CD14-positive monocyte (primary cell): ENCODE data around the gene WFS1. TPM values are rescaled to one million over a fixed set of nuclear protein-coding genes. Genes with fewer than 3 reads are reported as not detected.

ENCODE experiments used
- DNase-seq, 3 donors: peaks; one replicate each; pipeline ENCODE4 v3.0.0-alpha.2; 2011 to 2022
- H2AFZ ChIP-seq: 2 replicates; pipeline ENCODE4 v1.6.0; 2012; ENCODE audit warnings: mild to moderate bottlenecking, low read depth, low read length, inconsistent platforms; ENCODE audit not compliant: insufficient read depth, poor library complexity, severe bottlenecking
- H3K27ac ChIP-seq, 2 donors: 1 replicate in 1 of 2; 2 replicates in 1 of 2; pipeline ENCODE4 v1.5.1; 2012 to 2013; ENCODE audit warnings: low read length in 2 of 2, control low read depth in 1 of 2, inconsistent platforms in 1 of 2, low read depth in 1 of 2, mild to moderate bottlenecking in 1 of 2
- H3K27me3 ChIP-seq, 2 donors: one replicate each; pipeline versions ENCODE4 v1.6.0 to v1.6.1; 2011 to 2013; ENCODE audit warnings: low read length in 2 of 2; ENCODE audit not compliant: control insufficient read depth in 2 of 2, insufficient read depth in 2 of 2
- H3K36me3 ChIP-seq, 2 donors: replicated peaks in 1 of 2; 1 replicate in 1 of 2; 2 replicates in 1 of 2; pipeline versions ENCODE4 v1.5.1 to v1.6.1; 2012 to 2013; ENCODE audit warnings: low read length in 2 of 2, control low read depth in 1 of 2, inconsistent platforms in 1 of 2, mild to moderate bottlenecking in 1 of 2; ENCODE audit not compliant: insufficient read depth in 2 of 2, control insufficient read depth in 1 of 2
- H3K4me1 ChIP-seq, 2 donors: 1 replicate in 1 of 2; 2 replicates in 1 of 2; pipeline versions ENCODE4 v1.5.1 to v1.6.1; 2012 to 2013; ENCODE audit warnings: low read length in 2 of 2, control low read depth in 1 of 2, inconsistent platforms in 1 of 2, mild to moderate bottlenecking in 1 of 2, moderate library complexity in 1 of 2; ENCODE audit not compliant: insufficient read depth in 2 of 2, control insufficient read depth in 1 of 2
- H3K4me2 ChIP-seq: replicated peaks from 2 replicates; pipeline ENCODE3; 2012; ENCODE audit warnings: low read length, moderate library complexity, mild to moderate bottlenecking; ENCODE audit not compliant: poor library complexity, severe bottlenecking; ENCODE audit errors: extremely low read depth
- H3K4me3 ChIP-seq, 3 experiments: fragments of 200-600 bp in 1 of 3; sonication (generic) in 1 of 3; replicated peaks in 1 of 3; 1 replicate in 2 of 3; 2 replicates in 1 of 3; pipeline ENCODE4 v1.5.1; 2011 to 2013; ENCODE audit warnings: low read length in 3 of 3, mild to moderate bottlenecking in 3 of 3, control low read depth in 2 of 3, low read depth in 2 of 3, inconsistent platforms in 1 of 3, moderate library complexity in 1 of 3
- H3K79me2 ChIP-seq: 2 replicates; pipeline ENCODE4 v1.6.0; 2012; ENCODE audit warnings: mild to moderate bottlenecking, control low read depth, inconsistent platforms, low read length, moderate library complexity; ENCODE audit not compliant: insufficient read depth
- H3K9ac ChIP-seq: 2 replicates; pipeline ENCODE4 v1.6.0; 2017; ENCODE audit warnings: low read length, mild to moderate bottlenecking; ENCODE audit not compliant: insufficient read depth, poor library complexity, severe bottlenecking
- H3K9me3 ChIP-seq, 2 donors: replicated peaks in 1 of 2; 1 replicate in 1 of 2; 2 replicates in 1 of 2; pipeline versions ENCODE4 v1.5.1 to v1.6.1; 2012 to 2013; ENCODE audit warnings: low read length in 2 of 2, control low read depth in 1 of 2; ENCODE audit not compliant: control insufficient read depth in 1 of 2, insufficient read depth in 1 of 2
- H4K20me1 ChIP-seq: 2 replicates; pipeline ENCODE4 v1.6.0; 2012; ENCODE audit warnings: mild to moderate bottlenecking, low read length, control low read depth, moderate library complexity; ENCODE audit not compliant: insufficient read depth
- H3K27ac Mint-ChIP-seq, 7 donors: one replicate each; pipeline ENCODE4 v1.8.0; 2020; ENCODE audit warnings: mild to moderate bottlenecking in 7 of 7, mixed read lengths in 7 of 7, moderate library complexity in 6 of 7, inconsistent platforms in 2 of 7
- H3K27me3 Mint-ChIP-seq, 3 donors: one replicate each; pipeline ENCODE4 v1.8.0; 2021 to 2022; ENCODE audit warnings: low read depth in 3 of 3, mild to moderate bottlenecking in 3 of 3, mixed read lengths in 3 of 3, moderate library complexity in 3 of 3, inconsistent platforms in 1 of 3
- H3K36me3 Mint-ChIP-seq, 2 donors: one replicate each; pipeline ENCODE4 v1.8.0; 2020; ENCODE audit warnings: mixed read lengths in 2 of 2, inconsistent platforms in 1 of 2, mild to moderate bottlenecking in 1 of 2
- H3K4me1 Mint-ChIP-seq: one replicate; pipeline ENCODE4 v1.8.0; 2020; ENCODE audit warnings: mild to moderate bottlenecking, mixed read lengths
- H3K4me3 Mint-ChIP-seq, 2 donors: one replicate each; pipeline ENCODE4 v1.8.0; 2020; ENCODE audit warnings: mild to moderate bottlenecking in 2 of 2, mixed read lengths in 2 of 2, moderate library complexity in 1 of 2
- H3K9me3 Mint-ChIP-seq, 7 donors: one replicate each; pipeline ENCODE4 v1.8.0; 2020 to 2022; ENCODE audit warnings: mixed read lengths in 7 of 7, mild to moderate bottlenecking in 6 of 7, moderate library complexity in 6 of 7, inconsistent platforms in 2 of 7
- CTCF ChIP-seq: fragments of 200-600 bp; IDR thresholded peaks from one replicate; pipeline ENCODE4 v1.8.0; 2022; ENCODE audit warnings: antibody characterized with exemption, mild to moderate bottlenecking
- WGBS: methylation state at CpG from one replicate; pipeline ENCODE4 v1.1.5; 2013; ENCODE audit warnings: missing lambda C conversion rate; ENCODE audit not compliant: insufficient coverage; 5-methylcytosine and 5-hydroxymethylcytosine counted together
- intact Hi-C, 2 donors: fragments of 100-400 bp; cut with micrococcal nuclease; formaldehyde crosslinking; loops; one replicate each; pipeline versions ENCODE4 v1.15.0 to v1.15.1; 2023
- polyA plus RNA-seq, 3 donors: library from polyadenylated mRNA; depleted of rRNA in 1 of 3; unstranded in 2 of 3; stranded (reverse) in 1 of 3; fragments of 300-500 nt in 2 of 3; fragments of >200 nt in 1 of 3; fragmentation: Illumina TruSeq in 2 of 3; gene quantifications; 1 replicate in 2 of 3; 2 replicates in 1 of 3; pipeline ENCODE4 v1.2.3, GENCODE V29; 2012 to 2021

WFS1 gene
- polyA plus RNA-seq, 3 donors = 0.39 to 1.8 (median 0.93) TPM

GRCh38 chr4:6306299-6306698, 36.6 kb downstream of the WFS1 start:
- H3K27ac Mint-ChIP-seq = no peak overlapping the region
- intact Hi-C loops = no loop called here
- Histone ChIP-seq H3K9ac (no peak overlapping the region), H2AFZ (no peak overlapping the region), H3K4me1 (no peaks in the 10 kb centered on the region), H3K4me2 (no peak overlapping the region), H3K36me3 (no peaks in the 10 kb centered on the region), H3K4me3 (no peak overlapping the region), H3K79me2 (no peaks in the 10 kb centered on the region), H3K27me3 (peaks cover 14 to 27% of the 10 kb centered on the region in 2 donors), H3K9me3 (peaks cover 6 to 13% of the 10 kb centered on the region in 2 donors), H3K27ac (no peak overlapping the region), H4K20me1 (no peaks in the 10 kb centered on the region)
- H3K36me3 Mint-ChIP-seq = no peaks in the 10 kb centered on the region
- no peak overlapping the region for H3K4me3 Mint-ChIP-seq
- peaks cover 5 to 16% (median 9%) of the 10 kb centered on the region in 7 donors for H3K9me3 Mint-ChIP-seq
- TF ChIP-seq CTCF = no peak
- peaks cover 38 to 41% (median 40%) of the 10 kb centered on the region in 3 donors for H3K27me3 Mint-ChIP-seq
- WGBS = 82% methylated on average over 1 of the region's 5 CpGs
- H3K4me1 Mint-ChIP-seq = no peaks in the 10 kb centered on the region
- DNase-seq = no peak

GRCh38 chr4:6307230-6307629, 37.6 kb downstream of the WFS1 start:
- no peak overlapping the region for H3K4me3 Mint-ChIP-seq
- Histone ChIP-seq H3K4me2 (no peak overlapping the region), H3K79me2 (no peaks in the 10 kb centered on the region), H2AFZ (no peak overlapping the region), H3K36me3 (no peaks in the 10 kb centered on the region), H3K27ac (no peak overlapping the region), H3K4me3 (no peak overlapping the region), H4K20me1 (no peaks in the 10 kb centered on the region), H3K27me3 (peaks cover 14 to 27% of the 10 kb centered on the region in 2 donors), H3K9me3 (peaks cover 6 to 13% of the 10 kb centered on the region in 2 donors), H3K4me1 (no peaks in the 10 kb centered on the region), H3K9ac (no peak overlapping the region)
- H3K27ac Mint-ChIP-seq = no peak overlapping the region
- TF ChIP-seq CTCF = no peak
- peaks cover 5 to 14% (median 8%) of the 10 kb centered on the region in 7 donors for H3K9me3 Mint-ChIP-seq
- DNase-seq = no peak
- H3K4me1 Mint-ChIP-seq = no peaks in the 10 kb centered on the region
- WGBS = 37% methylated on average over 9 of the region's 12 CpGs
- peaks cover 38 to 44% (median 40%) of the 10 kb centered on the region in 3 donors for H3K27me3 Mint-ChIP-seq
- H3K36me3 Mint-ChIP-seq = no peaks in the 10 kb centered on the region
- intact Hi-C loops = no loop called here
